Left forelimb (tissue), 1 donor: ENCODE measurements around the gene NBAS.

Experiments used
- DNase-seq: peaks from one replicate; pipeline ENCODE4 v3.0.0-alpha.2; 2018; ENCODE audit warnings: low spot score

The NBAS gene

DNA sequence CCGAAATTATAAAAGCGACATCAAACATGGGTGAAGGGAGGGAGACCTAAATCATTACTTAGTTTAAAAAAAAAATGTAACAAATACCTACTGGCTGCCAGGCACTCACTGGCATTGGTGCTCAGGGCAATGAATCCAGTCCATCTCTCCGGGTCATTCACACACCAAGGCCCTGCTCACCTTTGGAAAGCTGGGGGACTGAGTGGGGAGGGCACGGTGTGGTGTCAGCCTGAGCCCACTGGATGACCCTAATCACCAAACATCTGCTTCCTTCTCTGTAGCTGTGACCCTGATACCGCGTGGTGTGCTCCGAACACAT, 30.2 kb upstream of the NBAS start:
- no peak for DNase-seq

DNA sequence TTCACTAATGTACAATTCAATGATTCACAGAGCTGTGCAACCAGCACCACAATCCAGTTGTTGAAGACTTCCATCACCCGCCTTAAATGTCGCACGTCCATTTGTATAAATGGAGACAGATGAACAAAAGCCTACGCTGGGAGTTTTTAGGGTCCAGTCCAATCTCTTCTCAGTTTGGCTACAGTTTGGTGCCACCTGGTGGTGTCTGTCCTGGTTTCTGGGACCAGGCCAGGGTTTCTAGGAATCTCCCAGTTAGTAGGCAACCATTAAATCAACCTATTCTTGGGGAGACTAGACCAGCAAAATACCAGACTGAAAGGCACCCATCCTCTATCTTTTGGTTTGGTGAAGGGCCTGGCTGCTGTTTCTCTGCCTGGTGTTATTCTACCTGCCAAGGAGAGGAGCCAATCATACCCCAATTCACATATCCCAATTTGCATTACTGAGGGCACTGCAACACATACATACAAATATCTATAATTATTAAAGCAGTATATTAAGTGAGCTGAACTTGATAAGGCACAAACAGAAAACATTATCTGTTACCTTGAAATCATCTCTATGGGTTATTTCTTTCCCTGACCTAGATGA, 27.3 kb upstream of the NBAS start:
- peak; percentile 68 for DNase-seq

DNA sequence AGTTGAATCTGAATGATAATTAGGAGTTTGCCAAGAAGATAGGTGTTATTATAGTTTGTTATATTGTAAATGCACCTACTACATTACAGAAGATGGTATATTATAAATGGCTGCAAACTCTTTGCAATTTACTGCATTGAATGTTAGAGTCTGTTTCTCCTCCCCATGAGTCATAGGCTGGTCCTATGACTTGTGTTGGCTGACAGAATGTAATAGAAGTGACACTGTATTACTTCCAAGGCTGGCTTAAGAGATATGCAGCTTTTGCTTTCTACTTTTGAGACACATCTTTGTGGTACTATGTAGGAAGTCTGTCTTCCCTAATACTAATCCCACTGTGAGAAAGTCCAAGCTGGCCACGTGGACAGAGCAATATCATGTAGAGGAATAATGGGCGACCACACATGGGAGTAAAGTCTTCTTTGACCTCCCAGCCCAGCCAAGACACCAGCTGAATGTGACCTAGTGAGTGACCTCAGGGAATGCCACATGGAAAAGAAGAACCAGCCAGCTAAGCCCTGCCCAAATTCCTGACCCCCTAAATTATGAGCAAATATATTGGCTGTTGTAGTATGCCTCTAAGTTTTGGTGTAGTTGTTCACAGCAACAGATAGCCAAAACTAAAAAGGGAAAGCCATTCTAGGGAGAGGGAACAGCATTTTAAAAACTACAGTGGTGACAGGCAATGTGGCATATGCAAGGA, 23.8 kb upstream of the NBAS start:
- no peak for DNase-seq

DNA sequence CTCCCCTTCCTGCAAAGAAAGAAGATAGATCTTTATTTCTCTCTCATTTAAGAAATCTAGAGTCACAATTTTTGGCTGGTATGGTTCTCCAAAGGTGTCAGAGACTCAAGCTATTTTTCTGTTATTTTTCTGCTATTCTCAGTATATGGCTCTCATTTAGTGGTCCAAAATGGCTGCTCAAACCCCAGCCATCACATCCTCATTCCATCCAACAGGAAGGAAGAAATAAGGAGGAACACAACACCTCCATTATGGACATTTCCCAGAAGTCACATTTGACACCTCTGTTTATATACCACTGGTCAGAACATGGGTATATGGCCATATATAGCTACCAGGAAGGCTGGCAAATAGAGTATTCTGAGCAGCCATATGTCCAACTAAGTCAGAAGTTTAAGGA, 23.2 kb upstream of the NBAS start:
- DNase-seq, result no peak

DNA sequence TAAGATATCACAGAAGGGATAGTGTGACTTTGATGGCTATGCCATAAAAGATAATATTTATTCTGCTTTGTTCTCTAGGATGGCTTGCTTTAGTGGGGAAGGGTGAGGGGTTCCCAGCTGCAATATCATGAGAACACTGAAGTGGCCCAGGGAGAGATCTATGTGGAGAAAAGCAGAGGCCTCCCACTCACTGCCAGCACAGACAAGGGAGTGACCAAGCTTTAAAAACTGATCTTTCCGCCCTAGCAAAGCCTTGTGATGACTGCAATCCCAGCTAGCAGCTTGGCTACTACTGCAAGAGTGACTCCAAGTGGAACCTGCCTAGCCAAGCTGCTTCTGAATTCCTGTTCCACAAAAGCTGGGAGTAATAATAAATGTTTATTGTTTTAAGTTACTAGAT, 22.7 kb upstream of the NBAS start:
- DNase-seq, result no peak

DNA sequence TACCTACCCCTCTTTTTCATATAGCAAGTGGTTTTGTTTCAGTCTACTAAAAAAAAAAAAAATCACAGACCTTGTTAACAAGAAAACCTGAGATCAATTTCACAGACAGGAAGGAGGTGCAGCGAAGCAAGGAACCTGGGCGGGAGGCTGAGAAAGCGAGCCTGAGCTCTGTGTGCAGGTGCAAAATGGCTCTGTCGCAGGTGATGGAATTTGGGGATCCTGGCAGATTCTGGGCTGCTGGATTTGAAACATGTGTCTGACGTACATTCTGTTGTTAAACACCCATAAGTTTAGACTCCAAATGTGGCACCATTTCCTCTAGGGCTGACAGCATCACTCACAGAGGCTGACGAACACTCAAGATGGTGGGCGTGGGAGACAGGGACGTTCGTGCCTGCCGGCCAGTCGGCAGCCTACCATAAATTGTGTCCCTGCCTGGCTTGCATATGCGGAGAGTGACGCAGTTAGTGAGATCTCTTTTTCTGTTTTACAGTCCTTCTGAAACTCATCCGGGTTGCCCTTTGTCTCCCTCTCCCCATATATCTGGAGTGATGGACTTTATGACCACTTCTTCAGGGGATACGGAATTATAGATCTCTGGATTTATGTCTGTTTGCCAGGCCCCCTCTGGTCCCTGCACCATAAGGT, 21.7 kb upstream of the NBAS start:
- DNase-seq, result no peak

DNA sequence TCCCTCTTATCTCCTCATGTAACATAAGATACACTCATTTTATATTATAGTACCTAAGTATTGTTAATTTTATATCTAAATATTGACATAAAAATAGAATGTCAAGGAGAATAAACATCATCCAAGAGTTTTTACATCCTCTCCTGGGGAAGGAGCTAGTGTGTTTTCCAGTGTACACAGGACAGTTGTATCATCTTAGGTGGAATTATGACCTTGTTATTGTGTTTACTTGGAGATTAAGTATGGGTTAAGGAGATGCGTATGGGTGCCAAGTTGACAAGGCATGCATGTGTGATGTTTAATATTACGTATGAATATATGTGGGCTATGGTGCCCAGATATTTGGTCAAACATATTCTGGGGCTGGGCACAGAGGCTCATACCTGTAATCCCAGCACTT, 19.3 kb upstream of the NBAS start:
- no peak for DNase-seq

DNA sequence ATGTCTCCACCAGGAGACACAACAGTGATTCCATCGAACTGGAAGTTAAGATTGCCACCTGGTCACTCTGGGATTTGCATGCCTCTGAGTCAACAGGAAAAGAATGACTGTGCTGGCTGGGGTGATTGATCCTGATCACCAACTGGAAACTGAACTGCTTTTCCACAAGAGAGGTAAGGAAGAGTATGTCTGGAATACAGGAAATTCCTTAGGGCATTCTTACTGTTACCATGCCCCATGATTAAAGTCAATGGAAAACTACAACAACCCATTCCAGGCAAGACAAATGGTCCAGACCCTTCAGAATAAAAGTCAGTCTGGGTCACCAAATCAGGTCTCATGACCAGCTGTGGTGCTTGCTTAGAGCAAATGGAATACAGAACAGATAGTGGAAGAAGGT, 18.5 kb upstream of the NBAS start:
- DNase-seq, result no peak

DNA sequence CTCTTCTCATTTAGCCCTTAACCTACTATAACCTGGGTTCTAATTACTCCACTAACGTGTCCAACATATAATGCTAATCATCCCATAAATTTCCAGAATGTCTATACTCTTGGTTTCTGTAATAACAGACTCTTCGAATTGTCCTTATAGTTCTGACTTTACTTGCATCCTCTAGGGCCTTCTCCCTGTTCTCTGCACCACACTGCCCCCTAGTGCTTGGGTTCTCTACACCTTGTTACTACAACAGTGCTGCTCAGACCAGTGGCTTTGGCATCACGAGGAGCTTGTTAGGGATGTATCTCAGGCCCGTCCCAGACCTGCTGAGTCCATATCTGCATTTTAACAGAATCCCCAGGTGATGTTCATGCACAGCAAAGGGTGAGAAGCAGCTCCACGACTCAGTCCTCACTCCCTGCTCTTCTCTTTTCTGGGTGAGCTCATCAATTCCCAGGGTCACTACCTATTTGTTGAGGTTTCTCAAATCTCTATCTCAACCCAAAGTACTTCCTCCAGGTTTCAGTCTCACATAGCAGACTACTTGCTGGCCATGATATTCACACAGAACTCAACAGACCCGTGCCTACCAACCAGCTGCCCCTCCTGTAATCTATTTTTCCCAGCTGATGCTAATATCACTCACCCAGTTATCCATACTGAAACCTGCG, 16.1 kb upstream of the NBAS start:
- DNase-seq, result peak; percentile 84

DNA sequence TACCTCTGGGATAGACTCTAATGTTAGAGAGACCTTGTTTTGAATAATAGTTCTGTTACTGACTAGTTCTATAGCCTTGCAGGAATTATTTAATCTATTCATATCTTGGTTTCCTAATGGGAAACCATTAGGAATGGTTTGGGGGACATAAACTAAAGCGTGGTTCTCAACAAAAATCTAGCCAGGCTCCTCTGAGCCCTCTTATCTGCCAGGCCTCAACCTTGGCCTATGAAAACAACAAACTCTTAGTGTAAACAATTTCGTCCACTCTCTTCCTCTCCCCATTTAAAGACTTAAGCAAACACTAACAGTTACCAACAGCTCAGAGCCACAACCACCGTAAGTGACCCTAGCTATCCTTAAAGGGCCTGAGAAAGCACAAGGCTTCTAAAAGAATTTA, 10.6 kb upstream of the NBAS start:
- DNase-seq, result no peak

DNA sequence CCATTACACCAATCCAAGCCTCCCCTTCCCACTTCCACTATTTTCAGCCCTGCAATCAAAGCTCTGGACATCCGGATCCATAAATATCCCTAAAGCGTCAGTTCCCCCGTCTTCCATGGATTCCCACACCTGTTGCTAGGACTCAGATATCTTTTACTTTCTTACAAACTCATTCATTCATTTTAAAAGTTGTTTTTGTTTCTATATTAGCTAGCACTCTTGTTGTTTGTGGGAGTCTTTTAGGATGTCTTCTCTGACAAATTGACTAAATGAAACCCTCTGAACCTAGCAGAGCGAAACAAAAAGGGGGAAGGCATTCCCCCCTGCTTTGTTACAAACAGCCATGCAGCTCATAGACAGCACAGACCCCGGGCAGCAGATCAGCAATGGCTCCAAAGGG, 9.0 kb upstream of the NBAS start:
- DNase-seq, result no peak

DNA sequence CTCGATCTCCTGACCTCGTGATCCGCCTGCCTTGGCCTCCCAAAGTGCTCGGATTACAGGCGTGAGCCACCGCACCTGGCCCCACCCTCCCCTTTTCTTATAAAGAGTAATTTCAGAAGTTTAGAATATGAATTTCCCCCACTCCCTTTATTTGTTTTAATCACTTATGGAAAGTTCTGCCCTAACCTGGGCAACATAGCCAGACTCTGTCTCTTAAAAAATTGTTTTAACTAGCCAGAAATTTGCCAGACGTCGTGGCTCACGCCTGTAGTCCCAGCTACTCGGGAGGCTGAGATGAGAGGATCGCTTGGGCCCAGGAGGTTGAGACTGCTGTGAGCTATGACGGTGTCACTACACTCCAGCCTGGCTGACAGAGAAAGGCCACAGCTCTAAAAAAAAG, 7.7 kb upstream of the NBAS start:
- DNase-seq, result no peak

DNA sequence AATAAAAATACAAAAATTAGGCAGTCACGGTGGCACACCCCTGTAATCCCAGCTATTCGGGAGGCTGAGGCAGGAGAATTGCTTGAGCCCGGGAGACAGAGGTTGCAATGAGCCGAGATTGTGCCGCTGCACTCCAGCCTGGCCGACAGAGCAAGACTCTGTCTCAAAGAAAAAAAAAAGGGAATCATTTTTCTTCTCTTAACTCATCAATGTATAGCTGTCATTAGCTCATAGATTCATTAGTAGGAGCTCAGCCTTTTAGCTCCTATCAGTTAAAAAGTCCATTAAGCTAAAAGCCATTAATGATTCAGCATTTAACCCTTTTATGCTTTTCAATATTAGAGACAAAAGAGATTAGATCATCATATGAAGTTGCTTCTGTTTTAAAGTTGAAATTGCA, 5.8 kb upstream of the NBAS start:
- no peak for DNase-seq

DNA sequence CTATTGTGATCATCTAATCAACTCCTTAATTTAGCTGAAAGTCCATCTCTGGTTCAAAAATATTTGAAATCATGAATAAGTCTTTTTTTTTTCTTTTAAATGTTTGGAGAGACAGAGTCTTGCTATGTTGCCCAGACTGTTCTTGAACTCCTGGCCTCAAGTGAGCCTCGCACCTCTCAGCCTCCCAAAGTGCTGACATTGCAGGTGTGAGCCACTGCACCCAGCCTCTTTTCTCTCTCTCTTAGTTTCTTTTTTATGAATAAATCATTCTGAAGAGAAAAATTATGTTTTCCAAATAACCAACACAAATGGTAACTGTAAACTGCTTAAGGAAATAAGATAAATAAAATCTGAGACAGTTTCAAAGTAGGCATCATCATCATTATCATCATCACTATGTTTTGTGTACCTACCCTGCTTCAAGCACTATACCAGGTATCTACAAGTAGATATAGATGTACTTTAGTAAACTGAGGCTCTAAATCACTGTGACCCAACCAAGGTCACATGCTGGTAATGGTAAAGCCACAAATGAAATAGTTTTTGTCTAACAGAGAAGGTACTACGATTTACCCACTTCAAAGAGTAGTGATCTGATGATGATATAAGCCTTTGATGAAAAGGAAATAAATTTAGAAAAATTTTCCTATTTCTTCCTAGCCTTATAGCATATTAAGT, 5.0 kb upstream of the NBAS start:
- no peak for DNase-seq

DNA sequence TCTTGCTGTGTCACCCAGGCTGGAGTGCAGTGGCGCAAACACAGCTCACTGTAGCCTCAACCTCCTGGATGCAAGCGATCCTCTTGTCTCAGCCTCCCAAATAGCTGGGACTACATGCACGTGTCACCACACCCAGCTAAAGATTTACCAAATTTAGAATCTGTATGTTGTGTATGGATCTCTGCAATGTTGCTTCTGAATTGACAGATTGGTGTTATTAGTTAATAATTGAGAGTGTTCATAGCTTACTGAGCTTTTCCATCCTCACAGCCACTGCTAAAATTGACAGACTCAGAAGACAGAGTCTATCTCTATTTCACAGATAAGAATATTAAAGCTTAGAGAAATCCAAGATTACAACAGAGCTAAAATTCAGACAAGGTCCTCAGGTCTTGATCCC, 4.3 kb upstream of the NBAS start:
- DNase-seq, result no peak

DNA sequence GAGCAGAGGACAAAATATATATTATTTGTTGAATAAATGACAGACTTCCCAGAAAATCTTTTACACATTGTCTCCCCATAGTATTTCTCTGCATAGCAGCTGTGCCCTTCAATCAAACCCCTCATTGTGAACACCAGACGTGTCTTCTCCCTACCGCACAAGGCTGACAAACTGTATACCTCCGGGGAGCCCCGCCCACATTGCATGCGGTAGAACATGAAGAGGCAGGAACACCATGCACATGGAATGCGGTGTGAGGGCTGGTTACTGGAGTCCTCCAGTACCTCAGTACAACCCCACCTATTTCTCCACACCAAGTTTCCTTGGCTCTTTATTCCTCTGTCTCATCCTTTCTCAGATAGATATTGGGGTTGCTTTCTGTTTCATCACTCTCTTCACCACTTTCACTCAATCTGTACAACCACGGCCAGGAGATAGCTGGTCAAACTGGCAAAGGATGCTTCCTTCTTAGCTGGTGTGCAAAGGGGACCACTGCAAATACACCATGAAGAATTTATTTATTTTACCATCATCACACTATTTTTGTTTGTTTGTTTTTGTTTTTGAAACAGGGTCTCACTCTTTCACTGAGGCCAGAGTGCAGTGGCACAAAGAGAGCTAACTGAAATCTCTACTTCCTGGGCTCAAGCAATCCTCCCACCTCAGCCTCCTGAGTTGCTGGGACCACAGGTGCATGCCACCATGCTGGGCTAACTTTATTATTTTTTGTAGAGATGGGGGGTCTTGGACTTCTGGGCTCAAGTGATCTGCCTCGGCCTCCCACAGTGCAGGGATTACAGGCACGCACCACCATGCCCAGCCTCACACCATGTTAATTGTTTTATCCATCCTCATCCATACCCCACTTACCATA, 2.3 kb upstream of the NBAS start:
- DNase-seq, result no peak

DNA sequence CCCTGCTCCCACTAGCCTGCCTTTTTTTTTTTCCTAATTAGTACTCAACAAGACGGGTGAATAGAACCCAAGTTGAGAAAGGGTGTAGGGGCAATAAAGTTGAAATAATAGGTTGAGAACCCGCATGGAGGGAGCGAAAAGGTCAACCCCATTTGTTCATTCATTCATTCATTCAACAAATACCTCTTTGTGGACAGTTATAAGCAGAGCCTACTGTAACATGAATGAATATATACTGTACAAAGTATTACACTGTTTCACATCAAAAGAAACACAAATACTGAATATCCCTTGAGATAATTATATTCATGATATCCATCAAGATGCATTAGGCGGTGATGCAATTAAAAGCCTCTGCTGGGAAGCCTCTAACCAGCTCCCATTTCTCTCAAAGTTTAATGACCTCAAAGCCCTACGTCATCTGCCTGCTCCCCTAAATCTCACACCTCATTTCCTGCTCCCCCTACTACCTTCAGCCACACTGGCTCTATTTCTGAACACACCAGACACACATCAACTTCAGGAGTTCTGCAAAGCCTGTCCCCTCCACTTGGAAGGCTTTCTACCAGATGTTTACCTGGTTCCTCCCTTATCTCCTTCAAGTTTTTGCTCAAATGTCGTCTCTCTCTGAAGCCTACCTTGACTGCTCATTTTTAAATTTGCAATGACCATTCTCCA, 1.4 kb upstream of the NBAS start:
- no peak for DNase-seq

DNA sequence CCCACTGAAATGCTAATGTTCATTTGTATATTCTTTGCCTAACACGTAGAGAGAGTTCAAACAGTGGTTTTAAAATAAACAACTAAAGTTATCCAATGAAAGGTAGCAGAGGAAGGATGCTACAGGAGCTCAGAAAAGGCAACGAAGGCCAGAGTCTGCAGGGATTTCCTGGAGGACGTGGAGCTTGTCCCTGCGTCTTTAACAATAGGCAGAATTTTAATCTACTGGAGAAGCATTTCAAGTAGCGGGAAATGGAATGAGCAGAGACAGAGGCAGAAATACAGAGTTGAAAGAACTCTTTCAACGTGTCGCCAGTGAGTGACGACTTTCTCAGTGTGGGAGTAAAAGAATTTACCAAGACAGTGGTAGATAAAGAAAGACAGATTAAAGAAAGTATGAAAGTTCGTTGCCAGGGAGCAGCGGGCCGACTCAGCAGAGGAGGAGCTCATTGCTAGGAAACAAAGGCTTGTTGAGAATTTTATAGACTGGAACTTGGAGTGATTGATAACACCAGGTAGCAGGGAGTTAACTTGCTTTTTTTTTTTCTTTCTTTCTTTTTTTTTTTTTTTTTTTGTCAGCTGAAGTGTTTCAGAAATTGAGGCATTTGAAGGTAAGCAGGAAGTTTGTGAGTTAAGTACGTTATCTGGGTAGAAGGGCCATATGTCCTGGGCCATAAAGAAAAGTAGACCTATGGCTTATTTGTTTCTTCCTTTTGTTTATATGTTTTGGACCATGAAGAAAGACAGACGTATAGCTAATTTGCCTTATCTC, 625 bp upstream of the NBAS start:
- no peak for DNase-seq

DNA sequence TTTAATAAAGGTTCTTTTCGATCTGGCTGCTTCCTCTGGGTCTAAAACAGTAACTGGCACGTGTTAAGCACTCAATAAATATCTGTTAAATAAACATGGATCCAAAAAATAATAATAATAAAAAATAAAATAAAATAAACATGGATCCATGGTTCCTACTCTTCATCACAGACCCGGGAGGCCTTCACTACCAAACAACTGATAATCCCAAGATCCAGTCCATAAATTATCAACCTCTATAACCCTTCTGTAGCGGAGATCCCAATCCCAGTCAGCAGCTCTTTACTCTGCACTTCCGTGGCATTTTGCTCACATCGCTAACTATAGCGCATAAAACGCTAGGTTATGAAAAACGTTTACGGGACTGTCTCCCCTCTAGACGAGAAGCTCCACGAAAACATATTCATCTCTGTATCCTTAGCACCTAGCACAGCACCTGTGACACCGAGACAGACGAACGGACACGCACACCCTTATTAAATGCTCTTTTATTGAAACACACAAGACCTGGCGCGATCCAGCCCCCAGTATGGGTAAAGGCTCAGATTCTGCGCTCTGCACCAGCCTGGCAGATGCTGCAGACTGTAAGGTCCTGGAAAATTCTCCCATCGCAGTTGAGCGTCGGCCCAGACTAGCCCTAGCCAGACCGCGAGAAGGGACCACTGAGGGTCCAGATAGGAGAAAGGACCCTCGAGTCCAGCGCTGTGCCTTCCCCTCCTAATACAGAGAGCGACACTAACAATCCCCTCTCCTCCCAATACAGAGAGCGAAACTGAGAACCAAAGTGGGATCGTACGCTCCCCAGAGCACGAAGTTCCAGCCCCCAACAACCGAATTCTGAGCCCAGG, 770 bp downstream of the NBAS start:
- DNase-seq, result no peak
